Measurements from ENCODE around the gene KIRREL3.

GRCh38 chr11:126478466-126478865 lies 522.1 kb downstream of the KIRREL3 start:
- TF ChIP-seq, protein P1, sequence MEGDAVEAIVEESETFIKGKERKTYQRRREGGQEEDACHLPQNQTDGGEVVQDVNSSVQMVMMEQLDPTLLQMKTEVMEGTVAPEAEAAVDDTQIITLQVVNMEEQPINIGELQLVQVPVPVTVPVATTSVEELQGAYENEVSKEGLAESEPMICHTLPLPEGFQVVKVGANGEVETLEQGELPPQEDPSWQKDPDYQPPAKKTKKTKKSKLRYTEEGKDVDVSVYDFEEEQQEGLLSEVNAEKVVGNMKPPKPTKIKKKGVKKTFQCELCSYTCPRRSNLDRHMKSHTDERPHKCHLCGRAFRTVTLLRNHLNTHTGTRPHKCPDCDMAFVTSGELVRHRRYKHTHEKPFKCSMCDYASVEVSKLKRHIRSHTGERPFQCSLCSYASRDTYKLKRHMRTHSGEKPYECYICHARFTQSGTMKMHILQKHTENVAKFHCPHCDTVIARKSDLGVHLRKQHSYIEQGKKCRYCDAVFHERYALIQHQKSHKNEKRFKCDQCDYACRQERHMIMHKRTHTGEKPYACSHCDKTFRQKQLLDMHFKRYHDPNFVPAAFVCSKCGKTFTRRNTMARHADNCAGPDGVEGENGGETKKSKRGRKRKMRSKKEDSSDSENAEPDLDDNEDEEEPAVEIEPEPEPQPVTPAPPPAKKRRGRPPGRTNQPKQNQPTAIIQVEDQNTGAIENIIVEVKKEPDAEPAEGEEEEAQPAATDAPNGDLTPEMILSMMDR (IDR thresholded peaks at IDR 0.05): no peak
- TF ChIP-seq POLR2A (IDR thresholded peaks at IDR 0.05) (no peak), EP300 (IDR thresholded peaks at IDR 0.05) (no peak)

Data from ovary (tissue), 3 donors.